Measurements from ENCODE around the gene ADAMTS10.

DNA sequence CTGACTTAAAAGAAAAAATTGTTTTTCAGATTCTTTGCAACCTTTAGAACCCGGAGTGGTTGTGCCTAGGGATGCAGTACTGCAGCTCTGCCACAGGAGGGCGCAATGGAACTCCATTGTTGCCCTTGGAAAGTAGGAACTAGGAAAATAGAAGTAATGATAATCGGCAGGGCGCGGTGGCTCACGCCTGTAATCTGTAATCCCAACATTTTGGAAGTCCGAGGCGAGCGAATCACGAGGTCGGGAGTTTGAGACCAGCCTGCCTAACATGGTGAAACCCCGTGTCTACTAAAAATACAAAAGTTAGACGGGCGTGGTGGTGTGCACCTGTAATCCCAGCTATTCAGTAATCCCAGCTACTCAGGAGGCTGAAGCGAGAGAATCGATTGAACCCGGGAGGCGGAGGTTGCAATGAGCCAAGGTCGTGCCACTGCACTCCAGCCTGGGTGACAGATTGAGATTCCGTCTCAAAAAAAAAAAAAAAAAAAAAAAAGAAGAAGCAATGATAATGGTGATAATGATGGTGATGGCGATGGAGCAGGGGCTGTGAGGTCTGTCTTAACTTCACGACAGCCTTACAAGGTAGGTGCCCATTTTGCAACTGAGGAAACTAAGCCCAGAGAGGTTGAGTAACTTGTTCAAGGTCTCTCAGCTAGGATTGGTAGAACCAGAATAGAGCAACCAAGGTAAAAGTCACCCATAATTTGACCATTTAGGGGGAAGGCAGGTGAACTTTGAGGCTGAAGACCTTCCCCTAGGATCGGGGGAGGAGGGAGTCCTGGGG lies 5.5 kb upstream of the ADAMTS10 start:
- TF ChIP-seq, protein P1, sequence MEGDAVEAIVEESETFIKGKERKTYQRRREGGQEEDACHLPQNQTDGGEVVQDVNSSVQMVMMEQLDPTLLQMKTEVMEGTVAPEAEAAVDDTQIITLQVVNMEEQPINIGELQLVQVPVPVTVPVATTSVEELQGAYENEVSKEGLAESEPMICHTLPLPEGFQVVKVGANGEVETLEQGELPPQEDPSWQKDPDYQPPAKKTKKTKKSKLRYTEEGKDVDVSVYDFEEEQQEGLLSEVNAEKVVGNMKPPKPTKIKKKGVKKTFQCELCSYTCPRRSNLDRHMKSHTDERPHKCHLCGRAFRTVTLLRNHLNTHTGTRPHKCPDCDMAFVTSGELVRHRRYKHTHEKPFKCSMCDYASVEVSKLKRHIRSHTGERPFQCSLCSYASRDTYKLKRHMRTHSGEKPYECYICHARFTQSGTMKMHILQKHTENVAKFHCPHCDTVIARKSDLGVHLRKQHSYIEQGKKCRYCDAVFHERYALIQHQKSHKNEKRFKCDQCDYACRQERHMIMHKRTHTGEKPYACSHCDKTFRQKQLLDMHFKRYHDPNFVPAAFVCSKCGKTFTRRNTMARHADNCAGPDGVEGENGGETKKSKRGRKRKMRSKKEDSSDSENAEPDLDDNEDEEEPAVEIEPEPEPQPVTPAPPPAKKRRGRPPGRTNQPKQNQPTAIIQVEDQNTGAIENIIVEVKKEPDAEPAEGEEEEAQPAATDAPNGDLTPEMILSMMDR (conservative IDR thresholded peaks at IDR 0.05; ENCODE audit: low read depth, low read length): peak; percentile 96
- TF ChIP-seq EZH2phosphoT487 (IDR thresholded peaks at IDR 0.05; ENCODE audit: borderline replicate concordance, low read length) (no peak), EZH2 (IDR thresholded peaks at IDR 0.05; ENCODE audit: low read length, unreplicated experiment) (no peak)
